SH-SY5Y (cell line): Measurements from ENCODE around the gene ITGBL1.

Source experiments
- GATA2 ChIP-seq: IDR thresholded peaks from 2 replicates; pipeline ENCODE4 v1.6.1; 2011; ENCODE audit warnings: mild to moderate bottlenecking, low read depth, low read length
- GATA3 ChIP-seq: IDR thresholded peaks from 2 replicates; pipeline ENCODE4 v1.6.1; 2011; ENCODE audit warnings: low read depth, mild to moderate bottlenecking, low read length, moderate library complexity

GRCh38 chr13:101423872-101424271 lies 28.6 kb upstream of the ITGBL1 start:
- TF ChIP-seq GATA2 (no peak), GATA3 (no peak)
